AG09319 (cell line): ENCODE results near the gene NLGN1.

Experiments used
- DNase-seq: peaks from one replicate; pipeline ENCODE4 v3.0.0-alpha.2; 2010; ENCODE audit warnings: low read depth; ENCODE audit errors: extremely low read depth
- CTCF ChIP-seq: IDR thresholded peaks from 2 replicates; pipeline ENCODE4 v1.5.1; 2011; ENCODE audit warnings: low read depth, mild to moderate bottlenecking, inconsistent platforms, low read length, moderate library complexity

The NLGN1 gene

DNA sequence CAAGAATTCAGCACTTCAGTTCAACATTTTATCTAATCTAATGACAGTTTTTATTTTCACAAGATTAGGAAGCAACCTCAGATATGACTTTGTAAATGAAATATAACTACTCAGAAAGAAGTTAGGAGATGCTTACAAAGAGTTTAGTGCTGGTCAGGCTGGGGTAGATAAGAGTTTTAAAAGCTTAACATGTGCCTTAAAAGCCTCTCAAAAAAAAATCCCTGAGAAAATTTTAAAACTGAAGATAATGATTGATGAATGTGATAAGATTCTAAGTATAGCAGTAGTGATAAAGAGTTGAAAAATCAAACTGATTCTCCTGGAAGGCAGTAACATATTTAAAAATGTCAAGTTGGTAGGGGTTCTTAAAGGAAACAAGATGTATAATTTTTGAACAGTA, 478.2 kb downstream of the NLGN1 start:
- no peak for DNase-seq
- no peak for TF ChIP-seq CTCF

- DNase-seq = no peak
- peak; percentile 5 for TF ChIP-seq CTCF
These were observed 478.9 kb downstream of the NLGN1 start for GRCh38 chr3:173876476-173876875.

DNA sequence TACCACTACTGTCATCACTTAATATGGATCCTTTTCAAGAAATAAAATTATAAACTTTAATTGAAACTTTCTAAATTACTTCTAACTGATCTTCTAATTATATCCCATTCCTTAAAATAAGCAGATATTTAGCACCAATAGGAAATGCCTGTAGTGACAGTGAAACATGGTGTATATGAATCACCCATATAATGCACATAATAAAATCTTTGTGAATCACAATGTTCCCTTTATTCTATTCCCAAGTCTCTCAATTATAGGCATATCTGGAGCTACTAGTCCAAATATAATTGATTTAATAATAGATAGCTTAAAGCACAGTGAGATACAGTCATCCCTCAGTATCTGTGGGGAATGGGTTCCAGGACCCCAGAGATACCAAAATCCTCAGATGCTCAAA, 490.3 kb downstream of the NLGN1 start:
- no peak for TF ChIP-seq CTCF
- no peak for DNase-seq

DNA sequence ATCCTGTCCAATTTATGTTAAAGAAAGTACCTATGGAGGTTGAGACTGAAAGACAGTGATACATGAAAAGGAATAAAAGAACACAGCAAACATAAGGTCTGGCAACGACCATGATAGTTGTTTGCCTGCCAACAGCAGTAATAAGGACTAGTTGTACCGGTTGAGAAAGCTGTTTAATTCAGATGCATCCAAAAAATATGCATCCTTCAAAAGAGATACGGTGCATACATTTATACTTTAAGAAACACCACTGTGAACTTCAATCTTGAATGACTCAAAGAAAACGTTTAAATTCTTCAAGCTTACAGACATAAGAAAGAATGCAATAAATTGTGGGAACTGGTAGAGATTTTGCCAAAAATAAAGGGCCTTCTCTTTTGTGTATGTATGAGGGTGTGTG, 492.1 kb downstream of the NLGN1 start:
- DNase-seq = no peak
- TF ChIP-seq CTCF = no peak

DNA sequence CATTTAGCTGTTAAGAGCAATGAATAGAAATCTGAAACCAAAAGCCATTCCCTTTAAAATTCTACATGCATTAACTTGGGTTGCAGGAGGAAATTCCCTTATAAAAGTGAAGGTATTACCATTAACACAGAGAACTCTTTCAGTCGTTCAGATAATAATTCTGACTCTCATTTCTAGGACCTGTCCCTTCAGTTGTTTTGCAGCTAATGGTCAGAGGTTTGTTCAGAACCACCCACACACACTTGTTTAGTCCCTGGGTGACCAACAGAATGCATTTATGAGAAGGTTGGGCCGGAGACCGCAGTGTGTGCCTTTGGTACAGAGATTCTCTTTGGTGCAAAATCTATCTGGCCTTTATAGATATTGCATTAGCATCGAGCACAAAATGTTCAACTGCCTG, 492.5 kb downstream of the NLGN1 start:
- no peak for TF ChIP-seq CTCF
- DNase-seq = no peak

DNA sequence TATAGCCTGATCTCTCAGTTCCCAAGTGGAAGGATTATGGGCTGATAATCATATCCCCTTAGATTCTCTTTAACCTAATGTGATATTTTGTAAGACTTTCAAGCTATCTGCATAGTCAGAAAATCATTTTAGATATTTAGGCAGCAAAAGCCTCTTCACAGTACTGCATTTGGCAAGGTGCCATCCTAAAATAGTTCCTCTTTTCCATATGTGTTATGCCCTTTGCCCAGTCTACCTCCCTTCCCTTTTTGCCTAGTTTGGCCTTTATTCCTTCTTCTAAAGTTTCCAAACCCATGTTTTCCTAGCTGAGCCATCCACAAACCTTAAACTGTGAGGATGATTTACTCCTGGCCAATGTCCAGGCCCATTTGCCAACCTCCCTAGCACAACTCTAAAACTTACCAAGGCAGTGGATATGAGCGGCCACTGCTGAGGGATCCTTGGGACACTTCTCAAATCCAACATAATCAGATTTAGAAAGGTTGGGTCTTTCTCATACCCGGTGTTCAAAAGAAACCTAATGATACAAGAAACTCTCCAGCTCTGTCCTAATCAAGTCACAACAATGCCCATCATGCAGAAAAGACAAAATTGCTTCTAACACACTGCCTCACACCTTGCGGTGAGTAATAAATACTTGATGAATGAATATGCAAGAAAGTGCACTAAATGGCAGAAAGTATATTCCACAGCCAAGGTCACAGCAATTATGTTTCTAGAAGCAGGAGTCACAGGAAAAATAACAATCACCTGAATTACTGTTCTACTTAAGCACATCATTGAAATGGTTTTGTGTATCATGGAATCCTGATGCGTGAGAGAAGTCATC, 493.9 kb downstream of the NLGN1 start:
- no peak for TF ChIP-seq CTCF
- no peak for DNase-seq

- TF ChIP-seq CTCF = no peak
- no peak for DNase-seq
These were observed 495.0 kb downstream of the NLGN1 start for GRCh38 chr3:173892547-173892946.
